Activated T-helper 2 cell treated with anti-CD3 and anti-CD28 coated beads, Interferon-gamma antibody, Interleukin-2, Interleukin-4, amounts not matched to agents 10 μg/mL and 5 μg/mL and 100 μg/mL, durations not matched to agents 14 hours and 24 hours and 36 hours (primary cell): Measurements from ENCODE around the gene DLG3. TPM values are rescaled to one million over a fixed set of nuclear protein-coding genes. Genes with fewer than 3 reads are reported as not detected.
A peak's percentile ranks its signal among the peaks of the same experiment; 100 is the strongest.

Experiments used
- DNase-seq: peaks from one replicate; pipeline ENCODE4 v3.0.0; 2021; ENCODE audit warnings: low spot score
- H3K27ac Mint-ChIP-seq: one replicate; pipeline ENCODE4 v1.8.0; 2021; ENCODE audit warnings: mixed read lengths
- H3K27me3 Mint-ChIP-seq: one replicate; pipeline ENCODE4 v1.8.0; 2021; ENCODE audit warnings: low read depth, mixed read lengths
- H3K36me3 Mint-ChIP-seq: one replicate; pipeline ENCODE4 v1.8.0; 2021; ENCODE audit warnings: low read depth, mixed read lengths
- H3K4me1 Mint-ChIP-seq: one replicate; pipeline ENCODE4 v1.8.0; 2021; ENCODE audit warnings: low read depth, mixed read lengths
- H3K4me3 Mint-ChIP-seq: one replicate; pipeline ENCODE4 v1.8.0; 2021; ENCODE audit warnings: low read depth, mild to moderate bottlenecking, moderate library complexity, mixed read lengths
- H3K9me3 Mint-ChIP-seq: one replicate; pipeline ENCODE4 v1.8.0; 2021; ENCODE audit warnings: mixed read lengths
- intact Hi-C: fragments of 100-400 bp; cut with micrococcal nuclease; formaldehyde crosslinking; loops from one replicate; pipeline ENCODE4 v1.15.1; 2023
- total RNA-seq: library from RNA; stranded (reverse); gene quantifications from 2 replicates; pipeline ENCODE4 v1.2.3, GENCODE V29; 2022

The DLG3 gene
- total RNA-seq, 1 donor from 2014 or later = 40.9 TPM

- no peaks in the 10 kb centered on the region for H3K36me3 Mint-ChIP-seq
- H3K27ac Mint-ChIP-seq = no peak overlapping the region
- intact Hi-C loops = no loop called here
- DNase-seq = no peak
- no peaks in the 10 kb centered on the region for H3K9me3 Mint-ChIP-seq
- H3K4me1 Mint-ChIP-seq = no peaks in the 10 kb centered on the region
- no peaks in the 10 kb centered on the region for H3K27me3 Mint-ChIP-seq
- H3K4me3 Mint-ChIP-seq = no peak overlapping the region
Measured at GRCh38 chrX:70427365-70427764, 17.3 kb upstream of the DLG3 start.

DNA sequence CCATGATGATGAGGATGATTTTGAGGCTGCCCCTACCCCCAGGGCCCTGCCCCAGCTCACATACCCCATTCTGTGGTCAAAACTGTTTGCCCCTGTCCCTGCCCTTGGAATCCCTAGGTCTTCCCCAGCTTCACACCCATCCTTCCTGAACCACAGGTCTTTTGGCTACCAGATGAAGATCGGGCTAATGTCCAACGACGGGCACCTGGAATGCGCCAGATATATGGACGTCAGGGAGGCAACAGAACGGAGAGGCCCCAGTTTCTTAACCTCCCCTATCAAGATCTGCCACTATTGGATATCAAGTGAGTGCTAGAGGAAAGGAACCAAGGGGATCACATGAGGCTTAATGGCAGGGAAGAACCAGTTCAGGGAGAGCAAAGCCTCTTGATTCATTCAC is 14.9 kb upstream of the DLG3 start:
- H3K4me1 Mint-ChIP-seq = peaks cover 11% of the 10 kb centered on the region
- H3K27me3 Mint-ChIP-seq = no peaks in the 10 kb centered on the region
- intact Hi-C loops = no loop called here
- no peak overlapping the region for H3K4me3 Mint-ChIP-seq
- H3K27ac Mint-ChIP-seq = no peak overlapping the region
- H3K9me3 Mint-ChIP-seq = no peaks in the 10 kb centered on the region
- H3K36me3 Mint-ChIP-seq = no peaks in the 10 kb centered on the region
- DNase-seq = no peak

DNA sequence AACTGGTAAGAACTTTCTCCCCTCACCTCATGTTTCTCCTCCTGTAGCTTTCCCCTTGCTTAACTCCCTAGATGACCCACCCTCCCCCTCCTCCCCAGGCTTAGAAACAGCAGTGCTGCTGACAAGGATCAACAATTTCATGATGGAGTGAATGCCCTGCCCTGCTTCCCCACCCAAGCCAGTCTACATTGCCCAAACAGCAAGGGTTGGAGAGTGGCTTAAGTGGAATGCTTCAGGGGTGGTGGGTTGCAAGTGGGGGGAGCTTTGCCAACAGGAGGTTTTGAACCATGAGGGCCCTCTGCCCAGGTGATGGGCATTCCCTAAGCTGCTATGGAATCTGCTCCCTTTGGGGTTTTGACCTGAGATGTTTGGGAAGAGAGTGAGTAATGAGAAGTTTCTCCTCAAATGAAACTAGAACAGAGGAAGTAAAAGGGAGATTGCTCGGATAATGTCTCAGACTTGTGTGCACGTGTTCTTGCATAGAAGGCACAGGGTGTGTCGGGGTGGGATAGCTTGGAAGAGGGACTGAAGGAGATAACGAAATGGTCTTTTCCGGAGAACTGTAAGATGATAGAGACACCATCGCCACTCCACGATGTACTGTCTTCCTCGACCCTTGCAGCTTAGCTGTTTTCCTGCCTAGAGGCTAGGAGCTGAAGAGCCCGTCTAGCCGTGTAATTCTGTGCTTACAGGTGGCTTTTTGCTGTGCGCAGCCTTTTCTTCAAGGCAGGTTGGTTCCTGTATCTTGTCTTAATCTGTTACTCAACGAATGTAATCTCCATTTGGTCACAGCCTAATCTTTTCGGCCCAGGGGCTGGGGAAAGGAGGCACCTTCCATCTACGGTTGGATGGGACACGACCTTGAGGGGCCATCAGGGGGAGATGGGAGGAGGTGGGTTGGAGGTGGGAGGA is 11.4 kb upstream of the DLG3 start:
- peaks cover 24% of the 10 kb centered on the region for H3K4me1 Mint-ChIP-seq
- no peak for DNase-seq
- intact Hi-C loops = no loop called here
- peaks cover 5% of the 10 kb centered on the region for H3K27me3 Mint-ChIP-seq
- peak overlapping the region; percentile 92 for H3K27ac Mint-ChIP-seq
- no peaks in the 10 kb centered on the region for H3K36me3 Mint-ChIP-seq
- no peaks in the 10 kb centered on the region for H3K9me3 Mint-ChIP-seq
- H3K4me3 Mint-ChIP-seq = peak overlapping the region; percentile 89

- intact Hi-C loops = no loop called here
- Mint-ChIP-seq H3K27me3 (peaks cover 5% of the 10 kb centered on the region), H3K4me1 (peaks cover 31% of the 10 kb centered on the region), H3K9me3 (no peaks in the 10 kb centered on the region), H3K27ac (peak overlapping the region; percentile 92), H3K4me3 (peak overlapping the region; percentile 89), H3K36me3 (no peaks in the 10 kb centered on the region)
- DNase-seq = peak; percentile 65
Measured at GRCh38 chrX:70433848-70434351, 10.7 kb upstream of the DLG3 start.

DNA sequence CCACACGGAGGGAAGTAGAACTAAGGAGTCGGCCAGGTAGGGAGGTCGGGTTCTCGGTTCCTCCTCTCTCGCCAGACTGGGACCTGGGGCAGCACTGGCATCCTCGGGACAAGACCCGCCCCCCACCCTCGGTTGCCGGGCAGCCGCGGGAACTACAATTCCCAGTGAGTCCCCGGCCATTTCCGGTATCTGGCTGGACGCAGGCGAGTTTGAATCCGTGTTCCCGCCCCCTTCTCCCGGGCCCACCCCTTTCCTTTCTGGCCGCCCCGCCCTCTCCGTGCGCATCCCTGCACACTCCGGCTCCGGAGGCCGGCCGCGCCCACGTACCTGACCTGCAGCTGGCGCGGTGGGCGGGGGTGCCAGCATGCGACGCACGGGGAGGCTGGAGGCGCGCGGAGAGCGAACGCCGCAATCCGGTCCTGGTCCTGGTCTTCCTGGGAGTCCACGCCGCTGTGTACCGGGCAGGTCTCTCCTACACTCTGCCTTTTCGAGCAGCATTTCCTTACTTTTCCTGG is 10.2 kb upstream of the DLG3 start:
- H3K9me3 Mint-ChIP-seq = no peaks in the 10 kb centered on the region
- no peaks in the 10 kb centered on the region for H3K36me3 Mint-ChIP-seq
- peak overlapping the region; percentile 92 for H3K27ac Mint-ChIP-seq
- peak overlapping the region; percentile 89 for H3K4me3 Mint-ChIP-seq
- peaks cover 35% of the 10 kb centered on the region for H3K4me1 Mint-ChIP-seq
- intact Hi-C loops = no loop called here
- H3K27me3 Mint-ChIP-seq = peaks cover 8% of the 10 kb centered on the region
- DNase-seq = peak; percentile 28

GRCh38 chrX:70434914-70435586 is 9.6 kb upstream of the DLG3 start:
- intact Hi-C loops = no loop called here
- Mint-ChIP-seq H3K4me1 (peaks cover 36% of the 10 kb centered on the region), H3K27me3 (peaks cover 10% of the 10 kb centered on the region), H3K36me3 (no peaks in the 10 kb centered on the region), H3K4me3 (peak overlapping the region; percentile 89), H3K9me3 (no peaks in the 10 kb centered on the region), H3K27ac (peak overlapping the region; percentile 46)
- DNase-seq = no peak

- Mint-ChIP-seq H3K4me3 (no peak overlapping the region), H3K27ac (no peak overlapping the region), H3K36me3 (no peaks in the 10 kb centered on the region), H3K27me3 (peaks cover 15% of the 10 kb centered on the region), H3K9me3 (no peaks in the 10 kb centered on the region), H3K4me1 (peaks cover 36% of the 10 kb centered on the region)
- no peak for DNase-seq
- intact Hi-C loops = no loop called here
Measured at GRCh38 chrX:70436343-70436742, 8.3 kb upstream of the DLG3 start.

DNA sequence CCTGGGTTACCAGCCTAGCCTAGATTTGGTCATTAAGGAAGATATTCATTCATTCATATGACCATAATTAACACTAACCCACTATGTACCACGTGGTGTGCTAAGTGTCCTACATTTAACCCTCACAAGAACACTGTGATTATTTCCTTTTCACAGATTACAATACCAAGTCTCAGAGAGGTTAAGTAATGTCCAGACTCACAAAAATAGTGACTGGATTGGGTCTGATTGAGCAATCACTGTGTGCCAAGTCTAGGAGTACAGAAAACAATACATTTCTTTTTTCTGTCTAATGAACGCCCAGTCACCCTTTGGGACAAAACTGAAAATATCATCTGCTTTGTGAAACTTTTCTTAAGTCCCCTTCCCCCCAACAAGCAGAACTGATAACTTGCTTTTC is 7.6 kb upstream of the DLG3 start:
- no peaks in the 10 kb centered on the region for H3K36me3 Mint-ChIP-seq
- no peak for DNase-seq
- H3K4me3 Mint-ChIP-seq = no peak overlapping the region
- H3K27me3 Mint-ChIP-seq = peaks cover 22% of the 10 kb centered on the region
- no peak overlapping the region for H3K27ac Mint-ChIP-seq
- peaks cover 36% of the 10 kb centered on the region for H3K4me1 Mint-ChIP-seq
- no peaks in the 10 kb centered on the region for H3K9me3 Mint-ChIP-seq
- intact Hi-C loops = no loop called here

GRCh38 chrX:70437921-70438665 is 6.5 kb upstream of the DLG3 start:
- DNase-seq = no peak
- intact Hi-C loops = no loop called here
- H3K4me1 Mint-ChIP-seq = peaks cover 35% of the 10 kb centered on the region
- H3K4me3 Mint-ChIP-seq = no peak overlapping the region
- peaks cover 33% of the 10 kb centered on the region for H3K27me3 Mint-ChIP-seq
- H3K9me3 Mint-ChIP-seq = no peaks in the 10 kb centered on the region
- H3K27ac Mint-ChIP-seq = no peak overlapping the region
- H3K36me3 Mint-ChIP-seq = no peaks in the 10 kb centered on the region

DNA sequence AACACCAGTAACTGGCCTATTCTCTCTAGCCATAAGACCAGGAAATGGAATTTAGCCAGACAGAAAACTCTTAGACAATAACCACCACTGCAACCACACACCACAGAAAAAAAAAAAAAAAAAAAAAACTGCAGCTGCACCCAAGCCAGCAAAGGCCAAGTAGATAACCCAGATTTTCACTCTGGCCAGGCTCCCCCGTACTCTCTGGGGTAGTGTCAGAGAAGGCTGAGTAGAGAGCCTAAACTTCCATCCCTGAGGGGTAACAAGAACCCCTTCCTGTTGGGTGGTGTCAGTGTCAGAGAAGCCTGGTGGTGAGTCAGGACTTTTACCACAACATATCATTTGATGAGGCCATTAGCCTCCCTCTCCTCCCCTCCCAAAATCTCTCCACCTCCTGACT is 5.6 kb upstream of the DLG3 start:
- Mint-ChIP-seq H3K4me3 (no peak overlapping the region), H3K4me1 (peaks cover 26% of the 10 kb centered on the region), H3K27ac (no peak overlapping the region), H3K9me3 (no peaks in the 10 kb centered on the region), H3K27me3 (peaks cover 39% of the 10 kb centered on the region), H3K36me3 (no peaks in the 10 kb centered on the region)
- intact Hi-C loops = no loop called here
- no peak for DNase-seq

- Mint-ChIP-seq H3K4me1 (peaks cover 21% of the 10 kb centered on the region), H3K27me3 (peaks cover 59% of the 10 kb centered on the region), H3K9me3 (no peaks in the 10 kb centered on the region), H3K4me3 (no peak overlapping the region), H3K36me3 (no peaks in the 10 kb centered on the region), H3K27ac (no peak overlapping the region)
- no peak for DNase-seq
- intact Hi-C loops = no loop called here
Measured at GRCh38 chrX:70442224-70442623, 2.4 kb upstream of the DLG3 start.

- intact Hi-C loops = no loop called here
- Mint-ChIP-seq H3K9me3 (no peaks in the 10 kb centered on the region), H3K36me3 (no peaks in the 10 kb centered on the region), H3K27ac (no peak overlapping the region), H3K4me1 (peaks cover 3% of the 10 kb centered on the region), H3K4me3 (no peak overlapping the region), H3K27me3 (peaks cover 50% of the 10 kb centered on the region)
- DNase-seq = no peak
Measured at GRCh38 chrX:70444946-70445656, 466 bp downstream of the DLG3 start.
